NCI-H2107 treated with DMSO at 0.1 percent for 48 hours (cell line): ENCODE results near the gene SLC25A34.

ENCODE experiments used
- DNase-seq: peaks from one replicate; lab custom pipeline; 2025; ENCODE audit not compliant: unreplicated experiment; lab: John Stamatoyannopoulos, UW

Gene SLC25A34

GRCh38 chr1:15767941-15768340, 31.9 kb downstream of the SLC25A34 start:
- DNase-seq = no peak

- no peak for DNase-seq
Observed at GRCh38 chr1:15768388-15768787, 32.3 kb downstream of the SLC25A34 start.

GRCh38 chr1:15770313-15770962, 34.4 kb downstream of the SLC25A34 start:
- no peak for DNase-seq

- no peak for DNase-seq
Observed at GRCh38 chr1:15771836-15772515, 35.9 kb downstream of the SLC25A34 start.

- no peak for DNase-seq
Observed at GRCh38 chr1:15775706-15776105, 39.6 kb downstream of the SLC25A34 start.

- DNase-seq = no peak
Observed at GRCh38 chr1:15777909-15778707, 42.0 kb downstream of the SLC25A34 start.

GRCh38 chr1:15785683-15786082, 49.6 kb downstream of the SLC25A34 start:
- DNase-seq = no peak

GRCh38 chr1:15786581-15786980, 50.5 kb downstream of the SLC25A34 start:
- no peak for DNase-seq

- no peak for DNase-seq
Observed at GRCh38 chr1:15788624-15789301, 52.7 kb downstream of the SLC25A34 start.
